ENCODE measurements around the gene ROPN1.
"Not testable (repeated sequence)": the region's sequence is repeated elsewhere in the genome, so short reads cannot be mapped to it uniquely, and the experiment has no call there.

Gene ROPN1

DNA sequence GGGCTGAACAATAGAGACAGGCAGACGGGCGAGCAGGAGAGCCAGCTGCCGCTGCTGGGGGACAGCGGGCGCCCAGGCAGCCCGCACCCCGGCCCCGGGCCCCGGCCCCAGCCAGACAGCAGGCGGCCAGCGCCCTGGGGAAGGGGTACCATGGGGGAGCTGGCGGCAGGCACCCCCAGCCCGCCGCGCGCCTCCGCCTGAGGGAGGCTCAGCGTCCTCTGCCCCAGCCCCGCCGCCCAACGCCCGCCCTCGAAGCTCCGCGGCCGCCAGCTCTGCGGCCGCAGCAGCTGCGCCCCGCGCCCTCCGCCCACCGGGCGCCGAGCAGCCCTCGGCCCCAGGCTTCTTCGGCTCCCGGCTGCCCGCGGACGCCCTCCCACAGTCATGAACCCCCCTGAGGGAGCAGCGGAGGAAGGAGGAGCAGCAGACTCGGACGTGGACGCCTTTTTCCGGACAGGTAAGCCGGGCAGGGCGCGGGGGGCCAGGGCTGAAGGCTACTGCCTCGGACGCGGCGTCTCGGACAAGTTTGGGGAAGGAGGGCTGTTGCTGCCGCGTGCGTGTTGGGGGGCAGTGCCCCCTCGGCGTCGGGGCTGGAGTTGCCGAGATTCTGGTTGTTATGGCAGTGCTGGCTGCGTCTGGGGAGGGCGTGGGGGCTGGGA is 41.6 kb upstream of the ROPN1 start, which contains the start of gene KALRN:
TSS of gene KALRN (plus strand) at position 10 of the 656 bp plus-strand sequence.
- TF ChIP-seq, protein P1, sequence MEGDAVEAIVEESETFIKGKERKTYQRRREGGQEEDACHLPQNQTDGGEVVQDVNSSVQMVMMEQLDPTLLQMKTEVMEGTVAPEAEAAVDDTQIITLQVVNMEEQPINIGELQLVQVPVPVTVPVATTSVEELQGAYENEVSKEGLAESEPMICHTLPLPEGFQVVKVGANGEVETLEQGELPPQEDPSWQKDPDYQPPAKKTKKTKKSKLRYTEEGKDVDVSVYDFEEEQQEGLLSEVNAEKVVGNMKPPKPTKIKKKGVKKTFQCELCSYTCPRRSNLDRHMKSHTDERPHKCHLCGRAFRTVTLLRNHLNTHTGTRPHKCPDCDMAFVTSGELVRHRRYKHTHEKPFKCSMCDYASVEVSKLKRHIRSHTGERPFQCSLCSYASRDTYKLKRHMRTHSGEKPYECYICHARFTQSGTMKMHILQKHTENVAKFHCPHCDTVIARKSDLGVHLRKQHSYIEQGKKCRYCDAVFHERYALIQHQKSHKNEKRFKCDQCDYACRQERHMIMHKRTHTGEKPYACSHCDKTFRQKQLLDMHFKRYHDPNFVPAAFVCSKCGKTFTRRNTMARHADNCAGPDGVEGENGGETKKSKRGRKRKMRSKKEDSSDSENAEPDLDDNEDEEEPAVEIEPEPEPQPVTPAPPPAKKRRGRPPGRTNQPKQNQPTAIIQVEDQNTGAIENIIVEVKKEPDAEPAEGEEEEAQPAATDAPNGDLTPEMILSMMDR (IDR thresholded peaks at IDR 0.05; ENCODE audit: insufficient read depth, low read depth, low read length, missing control alignments) = no peak
- DNase-seq (ENCODE audit: low read depth) = no peak
- H3K4me3 ChIP-seq (ENCODE audit: low read depth, low read length) = no peak within 1 kb of the TSS; the same call in 1 of the 2 replicates

DNA sequence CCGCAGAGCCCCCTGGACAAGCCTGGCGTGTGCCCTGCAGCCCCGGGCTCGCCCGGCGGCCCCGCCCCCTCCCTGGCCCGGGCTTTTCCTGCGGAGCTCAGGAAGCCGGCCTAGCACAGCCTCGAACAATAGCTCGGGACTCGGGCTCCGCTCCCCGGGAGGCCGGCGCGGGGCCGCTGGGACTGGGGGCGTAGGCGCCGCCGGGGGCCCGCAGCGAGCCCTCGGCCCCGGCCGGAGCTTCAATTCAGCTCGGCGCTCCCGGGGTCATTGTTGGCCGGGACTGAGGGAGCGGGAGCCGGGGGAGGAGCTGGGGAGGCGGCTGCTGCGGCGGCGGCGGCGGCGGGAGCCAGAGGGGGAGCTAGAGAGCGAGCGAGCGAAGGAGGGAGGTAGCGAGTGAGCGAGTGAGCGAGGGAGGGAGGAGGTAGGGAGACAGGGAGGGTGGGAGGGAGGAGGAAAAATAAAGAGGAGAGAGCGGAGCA is 41.0 kb upstream of the ROPN1 start:
- TF ChIP-seq, protein P1 (IDR thresholded peaks at IDR 0.05; ENCODE audit: insufficient read depth, low read depth, low read length, missing control alignments) = peak; percentile 54
- H3K4me3 ChIP-seq (ENCODE audit: low read depth, low read length) = no peak overlapping the region; the same call in 1 of the 2 replicates
- peak; percentile 35 for DNase-seq (ENCODE audit: low read depth)

DNA sequence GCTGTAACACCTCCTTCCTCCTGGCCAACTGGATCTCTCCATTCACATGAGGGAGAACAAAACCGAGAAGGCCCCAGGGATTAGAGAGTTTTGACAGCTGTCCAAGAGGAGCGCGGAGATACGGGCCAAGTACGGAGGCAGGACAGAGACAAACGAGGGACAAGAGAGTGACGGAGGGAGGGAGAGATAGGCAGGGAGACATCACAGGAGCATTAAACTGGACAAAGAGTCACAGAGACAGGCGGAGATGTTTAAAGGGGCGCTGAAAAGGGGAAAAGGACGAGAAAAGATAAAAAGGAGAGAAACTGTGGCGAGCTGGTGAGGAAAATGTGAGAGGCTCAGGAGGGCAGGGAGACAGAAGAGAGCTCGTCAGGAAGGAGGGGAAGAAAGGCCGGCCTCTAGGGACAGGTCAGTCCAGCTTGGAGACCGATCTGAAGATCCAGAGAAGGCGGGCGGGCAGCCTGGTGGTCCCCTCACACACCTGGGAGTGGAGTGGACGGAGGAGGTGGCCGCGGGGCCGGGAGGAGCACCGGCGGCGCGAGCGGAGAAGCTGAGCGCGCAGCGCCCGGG is 40.5 kb upstream of the ROPN1 start:
- H3K4me3 ChIP-seq (ENCODE audit: low read depth, low read length) = no peak overlapping the region
- DNase-seq (ENCODE audit: low read depth) = no peak
- TF ChIP-seq, protein P1 (IDR thresholded peaks at IDR 0.05; ENCODE audit: insufficient read depth, low read depth, low read length, missing control alignments) = no peak

DNA sequence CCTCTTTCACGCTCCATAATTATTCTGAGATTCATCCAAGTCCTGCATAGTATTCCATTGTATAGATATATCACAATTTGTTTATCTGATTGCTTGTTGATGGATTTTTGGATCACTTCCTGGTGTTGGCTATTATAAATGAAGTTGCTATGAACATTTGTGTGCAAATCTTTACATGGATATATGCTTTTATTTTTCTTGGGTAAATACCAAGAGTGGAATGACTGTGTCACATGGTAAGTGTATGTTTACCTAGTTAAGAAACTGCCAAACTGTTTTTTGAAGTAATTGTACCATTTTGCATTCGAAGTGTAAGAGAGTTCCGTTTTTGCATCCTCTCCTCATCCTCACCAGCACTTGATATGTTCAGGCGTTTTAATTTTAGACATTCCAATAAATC is 34.6 kb upstream of the ROPN1 start:
- no peak overlapping the region for H3K4me3 ChIP-seq (ENCODE audit: low read depth, low read length)
- TF ChIP-seq, protein P1 (IDR thresholded peaks at IDR 0.05; ENCODE audit: insufficient read depth, low read depth, low read length, missing control alignments) = no peak
- DNase-seq (ENCODE audit: low read depth) = no peak

DNA sequence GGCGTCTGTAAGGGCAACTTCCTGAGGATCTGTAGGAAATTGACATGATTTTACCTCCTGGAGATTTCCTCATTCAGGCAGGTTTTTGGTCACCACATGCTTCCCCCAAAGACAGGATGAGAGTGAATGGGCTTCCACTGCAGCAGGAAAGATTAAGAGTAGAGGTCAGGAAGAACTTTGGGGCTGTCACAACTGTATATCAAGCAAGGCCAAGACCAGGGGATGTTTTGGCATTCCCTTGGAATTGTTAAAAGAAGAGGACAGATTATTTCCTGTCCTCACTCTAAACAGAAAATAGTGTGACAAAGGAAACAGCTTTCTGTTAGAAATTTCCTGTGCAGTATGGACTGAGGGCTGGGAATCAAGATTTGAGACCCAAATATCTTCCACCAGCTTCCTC is 31.6 kb upstream of the ROPN1 start:
- H3K4me3 ChIP-seq (ENCODE audit: low read depth, low read length); DNase-seq (ENCODE audit: low read depth): not testable (repeated sequence)

DNA sequence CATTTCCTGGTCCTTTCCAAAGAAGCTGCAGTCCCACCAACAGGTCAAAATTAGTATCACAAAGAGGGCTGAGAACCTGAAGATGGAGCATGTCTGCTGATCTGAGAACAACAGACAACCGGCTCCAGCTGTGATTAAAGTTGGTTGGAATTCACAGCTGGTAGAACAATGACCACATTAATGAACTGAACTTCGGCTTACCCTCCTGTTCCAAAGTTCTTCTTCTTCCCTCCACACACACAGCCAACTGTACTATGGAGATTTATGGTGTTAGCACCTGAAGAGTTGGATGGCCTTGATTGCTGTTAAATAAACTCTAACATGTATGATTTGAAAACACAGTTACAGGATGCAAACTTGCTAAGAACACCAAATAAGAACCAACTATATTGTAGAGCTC is 27.4 kb upstream of the ROPN1 start:
- TF ChIP-seq, protein P1 (IDR thresholded peaks at IDR 0.05; ENCODE audit: insufficient read depth, low read depth, low read length, missing control alignments) = no peak
- no peak overlapping the region for H3K4me3 ChIP-seq (ENCODE audit: low read depth, low read length)
- no peak for DNase-seq (ENCODE audit: low read depth)

DNA sequence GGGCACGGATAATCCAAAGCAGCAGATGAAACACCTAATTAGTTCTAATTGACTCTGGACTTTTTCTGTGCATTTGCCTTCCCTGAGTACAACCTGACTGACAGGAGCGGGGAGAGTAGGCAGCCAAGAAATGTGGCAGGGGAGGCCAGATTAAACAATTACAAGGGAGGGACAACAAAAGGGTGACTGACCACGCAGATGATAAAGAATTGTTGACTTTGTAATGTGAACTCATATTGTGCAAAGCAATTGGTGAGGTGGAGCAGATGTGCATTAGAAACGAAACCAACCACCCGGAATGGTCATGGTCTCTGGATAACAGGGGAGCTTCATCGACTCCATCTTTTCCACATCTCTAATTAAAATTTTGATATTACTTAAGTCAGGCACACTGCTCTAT is 25.6 kb upstream of the ROPN1 start:
- DNase-seq (ENCODE audit: low read depth) = not testable (repeated sequence)

DNA sequence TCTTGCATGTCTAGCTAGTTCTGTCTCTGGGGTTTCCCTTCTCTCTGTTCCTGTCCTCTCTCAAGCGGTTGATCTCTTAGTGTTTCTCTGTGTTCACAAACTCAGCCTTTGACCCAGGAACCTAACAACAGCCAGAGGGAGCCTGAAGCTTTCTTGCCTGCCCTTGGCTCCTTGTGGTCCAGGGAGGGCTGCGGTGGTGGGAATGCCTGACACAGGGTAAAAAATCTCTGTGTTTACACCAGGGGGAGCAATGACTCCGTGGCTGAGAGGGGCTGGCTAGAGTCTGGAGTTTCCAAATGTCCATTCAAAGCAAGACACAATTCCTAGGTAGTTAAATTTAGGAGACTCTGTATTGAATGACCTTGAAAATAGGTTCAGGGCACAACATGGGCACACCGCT is 24.6 kb upstream of the ROPN1 start:
- not testable (repeated sequence) for DNase-seq (ENCODE audit: low read depth); H3K4me3 ChIP-seq (ENCODE audit: low read depth, low read length)
- TF ChIP-seq, protein P1 (IDR thresholded peaks at IDR 0.05; ENCODE audit: insufficient read depth, low read depth, low read length, missing control alignments) = peak; percentile 25

More for the DNA sequence above, 25.6 kb upstream of the ROPN1 start:
- not testable (repeated sequence) for H3K4me3 ChIP-seq (ENCODE audit: low read depth, low read length)
